GM12878 (cell line): ENCODE results near the gene SMPD3. TPM values are rescaled to one million over a fixed set of nuclear protein-coding genes. Genes with fewer than 3 reads are reported as not detected.

Source experiments
- ATAC-seq: fragments of 200-7000 bp; cut with Tn5 transposase; 3 replicates; pipeline ENCODE4 v1.9.1; 2020; ENCODE audit warnings: mild to moderate bottlenecking, moderate library complexity
- BruUV-seq: library from RNA; stranded (reverse); fragments of 400-500 nt; replicated peaks from 2 replicates; lab custom pipeline; 2021; lab: Mats Ljungman, UMichigan
- CTCF ChIA-PET: fragments of 300-600 bp; sonication (Branson Sonifier 250); formaldehyde crosslinking; extraction: SDS; loops from one replicate; lab custom pipeline; 2021; ENCODE audit warnings: inconsistent platforms; lab: Yijun Ruan, JAX
- POLR2A ChIA-PET: fragments of 350-600 bp; formaldehyde crosslinking; extraction: SDS; loops from one replicate; lab custom pipeline; 2021; ENCODE audit warnings: inconsistent platforms; lab: Charles Lee
- RAD21 ChIA-PET: fragments of 300-600 bp; sonication (Branson Sonifier 250); formaldehyde crosslinking; loops from one replicate; lab custom pipeline; 2023; ENCODE audit warnings: antibody characterized with exemption; ENCODE audit not compliant: unreplicated experiment; lab: Charles Lee
- SMC1A ChIA-PET: fragments of 300-600 bp; sonication (Branson Sonifier 250); formaldehyde crosslinking; loops from one replicate; lab custom pipeline; 2023; ENCODE audit not compliant: unreplicated experiment, uncharacterized antibody; lab: Charles Lee
- DNase-seq: peaks from one replicate; pipeline ENCODE4 v3.0.0-alpha.2; 2011; ENCODE audit warnings: low read depth, low spot score
- FAIRE-seq: peaks from 3 replicates; lab custom pipeline; 2011; peaks lifted over from hg19 to GRCh38; lab: Jason Lieb, UNC
- H2AFZ ChIP-seq: 2 replicates; pipeline ENCODE4 v1.6.0; 2011; ENCODE audit warnings: low read depth, low read length, control low read depth; ENCODE audit not compliant: control insufficient read depth
- H3K27ac ChIP-seq: 2 replicates; pipeline ENCODE4 v1.5.1; 2011; ENCODE audit warnings: control low read depth; ENCODE audit not compliant: control insufficient read depth, insufficient read depth
- H3K27me3 ChIP-seq, 2 experiments: replicated peaks in 1 of 2; 2 replicates each; pipeline versions ENCODE4 v1.6.0 to v1.6.1; 2011; ENCODE audit warnings: low read length in 1 of 2; ENCODE audit not compliant: control insufficient read depth in 2 of 2, insufficient read depth in 2 of 2
- H3K36me3 ChIP-seq, 2 experiments: 2 replicates each; pipeline ENCODE4 v1.5.1; 2011; ENCODE audit warnings: low read length in 1 of 2; ENCODE audit not compliant: control insufficient read depth in 2 of 2, insufficient read depth in 2 of 2
- H3K4me1 ChIP-seq: 2 replicates; pipeline ENCODE4 v1.6.1; 2011; ENCODE audit warnings: mild to moderate bottlenecking, low read length, moderate library complexity, mixed read lengths; ENCODE audit not compliant: control insufficient read depth, insufficient read depth
- H3K4me2 ChIP-seq: 2 replicates; pipeline ENCODE4 v1.6.0; 2011; ENCODE audit warnings: control low read depth; ENCODE audit not compliant: control insufficient read depth, insufficient read depth
- H3K4me3 ChIP-seq: fragments of 200-600 bp; sonication (generic); 2 replicates; pipeline ENCODE4 v1.5.1; 2016
- H3K79me2 ChIP-seq: 2 replicates; pipeline ENCODE4 v1.6.0; 2011; ENCODE audit warnings: low read length; ENCODE audit not compliant: control insufficient read depth, insufficient read depth
- H3K9ac ChIP-seq: 2 replicates; pipeline ENCODE4 v1.8.0; 2011; ENCODE audit warnings: low read length, control low read depth, mixed read lengths; ENCODE audit not compliant: control insufficient read depth, insufficient read depth
- H3K9me3 ChIP-seq: replicated peaks from 3 replicates; pipeline ENCODE4 v1.5.1; 2011; ENCODE audit warnings: mild to moderate bottlenecking, low read length; ENCODE audit not compliant: control insufficient read depth, insufficient read depth
- H4K20me1 ChIP-seq: 2 replicates; pipeline ENCODE4 v1.6.0; 2011; ENCODE audit not compliant: control insufficient read depth, insufficient read depth
- FOS ChIP-seq: IDR thresholded peaks from 3 replicates; pipeline ENCODE4 v1.6.1; 2011; ENCODE audit warnings: borderline replicate concordance; ENCODE audit not compliant: insufficient read length; ENCODE audit errors: extremely low read depth
- NFIC ChIP-seq: IDR thresholded peaks from 2 replicates; pipeline ENCODE4 v1.6.1; 2012; ENCODE audit warnings: low read depth, mild to moderate bottlenecking, inconsistent platforms, low read length, moderate library complexity
- SMC3 ChIP-seq: IDR thresholded peaks from 2 replicates; pipeline ENCODE4 v1.6.1; 2011; ENCODE audit warnings: low read length, improper control_type of control experiment, borderline replicate concordance
- SPI1 ChIP-seq: IDR thresholded peaks from 2 replicates; pipeline ENCODE4 v1.6.1; 2011; ENCODE audit warnings: low read depth, mild to moderate bottlenecking, low read length, moderate library complexity, borderline replicate concordance; ENCODE audit not compliant: insufficient read depth
- WGBS: methylation state at CpG from one replicate; pipeline ENCODE4 v1.1.6; 2016; ENCODE audit warnings: low lambda C conversion rate; ENCODE audit not compliant: insufficient replicate concordance, insufficient coverage; ENCODE audit errors: missing lambda C conversion rate; 5-methylcytosine and 5-hydroxymethylcytosine counted together
- in situ Hi-C: fragments of 300-500 bp; cut with MboI; formaldehyde crosslinking; loops from 9 replicates; pipeline ENCODE4 v1.14.3; 2018; ENCODE audit warnings: mixed read lengths
- intact Hi-C: fragments of 100-400 bp; cut with micrococcal nuclease; formaldehyde crosslinking; loops from one replicate; pipeline ENCODE4 v1.14.2; 2022; ENCODE audit not compliant: unreplicated experiment
- polyA plus RNA-seq, 11 experiments: library from polyadenylated mRNA; depleted of rRNA in 4 of 11; unstranded in 6 of 11; stranded (reverse) in 5 of 11; fragments of >200 nt; fragmentation: Nextera tagmentation in 4 of 11; fragmentation: Illumina TruSeq in 1 of 11; extraction: Ambion mirVana in 4 of 11; extraction: Trizol in 1 of 11; gene quantifications; 1 replicate in 1 of 11; 2 replicates in 10 of 11; pipeline versions ENCODE4 v1.2.1 to v1.2.3, GENCODE V29; 2011 to 2016; ENCODE audit warnings: inconsistent platforms in 2 of 11, missing spikeins in 2 of 11, low read depth in 1 of 11
- total RNA-seq, 4 experiments: library from RNA; depleted of rRNA in 3 of 4; stranded (reverse); fragments of >200 nt in 3 of 4; fragmentation: Illumina TruSeq in 1 of 4; extraction: Trizol in 1 of 4; gene quantifications; 2 replicates each; pipeline versions ENCODE4 v1.2.1 to v1.2.3, GENCODE V29; 2013 to 2021
- TF ChIP-seq, protein P1 (sequence below), 3 experiments: IDR thresholded peaks in 2 of 3; conservative IDR thresholded peaks in 1 of 3; 2 replicates each; pipeline ENCODE4 v1.5.1; 2011; ENCODE audit warnings: low read depth in 3 of 3, low read length in 3 of 3, mild to moderate bottlenecking in 3 of 3, control low read depth in 2 of 3, moderate library complexity in 2 of 3, inconsistent platforms in 1 of 3, mixed read lengths in 1 of 3; ENCODE audit not compliant: control insufficient read depth in 2 of 3, insufficient read depth in 1 of 3; ENCODE audit errors: extremely low read depth in 1 of 3

The SMPD3 gene
- total and polyA plus RNA-seq, 10 of the 15 experiments (the other 5 are each of a cell fraction or from before 2014, with no cell fraction given), result 0.04 to 2.0 (median 1.2) TPM

DNA sequence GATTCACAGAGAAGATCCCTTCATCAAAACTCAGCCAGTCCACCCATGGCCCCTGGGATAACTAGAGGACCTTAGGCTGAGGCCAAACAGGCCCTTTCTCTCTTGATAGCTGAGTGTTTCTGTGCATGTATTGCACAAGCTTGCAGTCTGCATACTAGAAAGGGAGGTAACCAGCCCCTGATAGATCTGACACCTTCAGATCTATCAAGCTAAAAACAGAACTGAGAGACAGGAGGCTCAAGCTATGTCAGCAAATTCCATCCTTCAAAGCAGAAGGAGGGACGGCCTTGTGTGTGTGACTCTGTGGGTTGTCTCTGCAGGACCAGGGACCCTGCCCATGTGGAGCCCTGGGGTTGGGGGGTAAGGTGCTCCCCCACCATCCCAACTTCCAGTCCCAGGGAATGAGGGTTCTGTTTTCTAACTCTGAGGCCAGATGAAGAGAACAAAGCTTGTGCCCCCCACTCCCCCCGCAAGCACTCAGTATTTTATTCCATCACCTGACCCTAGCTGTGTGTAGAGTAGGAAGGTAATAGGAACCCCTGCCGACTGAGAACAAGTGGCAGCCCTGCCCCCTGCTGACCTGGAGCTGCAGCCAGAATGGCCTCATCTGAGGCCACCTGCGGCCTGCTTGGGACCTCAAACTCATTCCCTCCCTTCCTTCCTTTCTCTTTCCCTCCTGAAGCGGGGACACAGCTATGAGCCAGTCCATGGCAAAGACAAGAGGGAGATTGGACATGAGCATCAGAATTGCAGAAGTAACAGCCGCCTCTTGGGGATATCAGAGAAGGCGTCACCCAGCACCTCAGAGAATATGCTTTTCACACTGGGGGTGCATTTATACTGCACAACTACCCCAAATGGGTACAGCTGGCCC, 63.8 kb downstream of the SMPD3 start:
- ChIA-PET RAD21 (interaction anchor here (0.7 to 2.1 kb wide), 7 partner anchors 11 to 125 kb away, joined by 3 to 7 read pairs (median 3); no protein-coding TSS in a partner anchor), POLR2A (interaction anchor here (0.5 to 0.8 kb wide), 3 partner anchors 15 to 859 kb away, joined by 3 to 6 read pairs (median 3); no protein-coding TSS in a partner anchor), SMC1A (interaction anchor here (0.6 to 1.6 kb wide), 13 partner anchors 9 to 1635 kb away, joined by 3 to 7 read pairs (median 3); no protein-coding TSS in a partner anchor), CTCF (interaction anchor here (0.6 to 5.6 kb wide), 19 partner anchors 10 to 1047 kb away, joined by 3 to 77 read pairs (median 3); partner anchors contain the start of gene SLC7A6)
- Histone ChIP-seq H3K36me3 (no peaks in the 10 kb centered on the region), H3K4me3 (no peak overlapping the region), H3K4me1 (peaks cover 10% of the 10 kb centered on the region), H3K9ac (no peak overlapping the region), H3K79me2 (no peaks in the 10 kb centered on the region), H3K9me3 (no peaks in the 10 kb centered on the region), H4K20me1 (no peaks in the 10 kb centered on the region), H3K27me3 (no peaks in the 10 kb centered on the region), H3K27ac (no peak overlapping the region), H2AFZ (no peak overlapping the region), H3K4me2 (no peak overlapping the region)
- intact Hi-C loops, result no loop called here
- 52% methylated on average over 7 of the region's 7 CpGs for WGBS
- TF ChIP-seq NFIC (no peak), SPI1 (peak; percentile 25; the same call in 1 of the 2 replicates), FOS (no peak), SMC3 (peak; percentile 6; the same call in 1 of the 2 replicates)
- TF ChIP-seq, protein P1, sequence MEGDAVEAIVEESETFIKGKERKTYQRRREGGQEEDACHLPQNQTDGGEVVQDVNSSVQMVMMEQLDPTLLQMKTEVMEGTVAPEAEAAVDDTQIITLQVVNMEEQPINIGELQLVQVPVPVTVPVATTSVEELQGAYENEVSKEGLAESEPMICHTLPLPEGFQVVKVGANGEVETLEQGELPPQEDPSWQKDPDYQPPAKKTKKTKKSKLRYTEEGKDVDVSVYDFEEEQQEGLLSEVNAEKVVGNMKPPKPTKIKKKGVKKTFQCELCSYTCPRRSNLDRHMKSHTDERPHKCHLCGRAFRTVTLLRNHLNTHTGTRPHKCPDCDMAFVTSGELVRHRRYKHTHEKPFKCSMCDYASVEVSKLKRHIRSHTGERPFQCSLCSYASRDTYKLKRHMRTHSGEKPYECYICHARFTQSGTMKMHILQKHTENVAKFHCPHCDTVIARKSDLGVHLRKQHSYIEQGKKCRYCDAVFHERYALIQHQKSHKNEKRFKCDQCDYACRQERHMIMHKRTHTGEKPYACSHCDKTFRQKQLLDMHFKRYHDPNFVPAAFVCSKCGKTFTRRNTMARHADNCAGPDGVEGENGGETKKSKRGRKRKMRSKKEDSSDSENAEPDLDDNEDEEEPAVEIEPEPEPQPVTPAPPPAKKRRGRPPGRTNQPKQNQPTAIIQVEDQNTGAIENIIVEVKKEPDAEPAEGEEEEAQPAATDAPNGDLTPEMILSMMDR (IDR thresholded peaks at IDR 0.05 in 2 of 3, conservative IDR thresholded peaks at IDR 0.05 in 1 of 3; ENCODE audit: control insufficient read depth in 2 of 3, extremely low read depth in 1 of 3, insufficient read depth in 1 of 3, low read depth in 3 of 3, low read length in 3 of 3), result peak in 1 of 3 experiments; percentile 27; a peak in 1 of 6 replicates
- DNase-seq, result no peak
- peak; percentile 53 for ATAC-seq
- in situ Hi-C loops, result no loop called here
- no peak for FAIRE-seq
- BruUV-seq, result no TSS peak
